ENCODE measurements around the gene ZFYVE28. TPM values are rescaled to one million over a fixed set of nuclear protein-coding genes. Genes with fewer than 3 reads are reported as not detected.

The ZFYVE28 gene
- total and polyA plus RNA-seq, 7 donors: 1.7 to 7.7 (median 3.4) TPM

GRCh38 chr4:2408401-2408958, 10.0 kb downstream of the ZFYVE28 start:
- H3K4me3 ChIP-seq: no peak overlapping the region
- DNase-seq (no peak), ATAC-seq (no peak)
- WGBS, 3 donors: 81 to 82% (median 82%) methylated on average over 15 of the region's 15 CpGs
- no peaks in the 10 kb centered on the region for H3K36me3 ChIP-seq (ENCODE audit: insufficient read depth in 1 of 2, low read depth in 1 of 2)
- no peaks in the 10 kb centered on the region for H3K27me3 ChIP-seq (ENCODE audit: insufficient read depth in 3 of 3, low read length in 2 of 3)
- H3K9me3 ChIP-seq: no peaks in the 10 kb centered on the region
- no peak overlapping the region for H3K27ac ChIP-seq
- intact Hi-C loops (cut with DNase I): no loop called here
- TF ChIP-seq, protein P1, sequence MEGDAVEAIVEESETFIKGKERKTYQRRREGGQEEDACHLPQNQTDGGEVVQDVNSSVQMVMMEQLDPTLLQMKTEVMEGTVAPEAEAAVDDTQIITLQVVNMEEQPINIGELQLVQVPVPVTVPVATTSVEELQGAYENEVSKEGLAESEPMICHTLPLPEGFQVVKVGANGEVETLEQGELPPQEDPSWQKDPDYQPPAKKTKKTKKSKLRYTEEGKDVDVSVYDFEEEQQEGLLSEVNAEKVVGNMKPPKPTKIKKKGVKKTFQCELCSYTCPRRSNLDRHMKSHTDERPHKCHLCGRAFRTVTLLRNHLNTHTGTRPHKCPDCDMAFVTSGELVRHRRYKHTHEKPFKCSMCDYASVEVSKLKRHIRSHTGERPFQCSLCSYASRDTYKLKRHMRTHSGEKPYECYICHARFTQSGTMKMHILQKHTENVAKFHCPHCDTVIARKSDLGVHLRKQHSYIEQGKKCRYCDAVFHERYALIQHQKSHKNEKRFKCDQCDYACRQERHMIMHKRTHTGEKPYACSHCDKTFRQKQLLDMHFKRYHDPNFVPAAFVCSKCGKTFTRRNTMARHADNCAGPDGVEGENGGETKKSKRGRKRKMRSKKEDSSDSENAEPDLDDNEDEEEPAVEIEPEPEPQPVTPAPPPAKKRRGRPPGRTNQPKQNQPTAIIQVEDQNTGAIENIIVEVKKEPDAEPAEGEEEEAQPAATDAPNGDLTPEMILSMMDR (IDR thresholded peaks at IDR 0.05): no peak
- peaks cover 13% of the 10 kb centered on the region for H3K4me1 ChIP-seq

DNA sequence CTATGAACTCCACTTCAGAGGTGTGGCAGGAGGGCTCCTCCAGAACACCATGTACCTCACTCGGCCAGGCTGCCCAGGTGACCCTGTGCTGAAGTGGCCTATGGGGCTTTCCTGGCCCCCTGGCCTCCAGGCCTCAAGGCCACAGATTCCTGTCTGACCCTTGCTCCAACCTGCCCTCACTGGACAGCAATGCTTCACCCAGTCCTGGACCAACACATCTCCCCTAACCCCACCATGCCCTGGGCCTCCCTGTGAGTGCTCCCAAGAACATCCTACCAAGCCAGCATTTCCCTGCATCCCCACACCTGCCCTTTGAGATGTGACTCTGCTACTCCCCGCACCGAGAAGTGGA, 10.5 kb downstream of the ZFYVE28 start:
- WGBS, 3 donors: 87 to 100% (median 94%) methylated on average over 3 of the region's 3 CpGs
- TF ChIP-seq, protein P1 (IDR thresholded peaks at IDR 0.05): no peak
- Histone ChIP-seq H3K4me3 (no peak overlapping the region), H3K27ac (no peak overlapping the region), H3K36me3 (ENCODE audit: insufficient read depth in 1 of 2, low read depth in 1 of 2) (no peaks in the 10 kb centered on the region), H3K4me1 (peaks cover 14% of the 10 kb centered on the region), H3K9me3 (no peaks in the 10 kb centered on the region), H3K27me3 (ENCODE audit: insufficient read depth in 3 of 3, low read length in 2 of 3) (no peaks in the 10 kb centered on the region)
- ATAC-seq: no peak
- intact Hi-C loops (cut with DNase I): no loop called here
- no peak for DNase-seq

DNA sequence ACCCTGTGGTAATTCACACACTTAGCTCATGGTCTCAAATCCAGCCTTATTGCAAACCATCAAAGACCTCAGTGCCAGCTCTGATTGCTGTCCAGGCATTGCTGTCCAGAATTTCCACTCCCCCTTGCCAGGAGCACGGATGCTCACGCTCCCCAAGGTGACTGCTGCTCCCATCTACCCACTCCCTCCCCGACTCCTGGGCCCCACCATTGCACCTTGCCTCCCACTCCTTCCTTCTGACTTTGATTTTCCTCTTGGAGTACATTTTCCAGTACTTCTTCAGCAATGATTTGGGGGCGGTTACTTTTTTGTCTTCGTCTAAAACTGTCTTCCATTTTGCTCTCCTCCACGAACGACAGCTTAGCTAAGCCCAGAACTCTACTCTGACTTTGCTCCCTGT, 11.5 kb downstream of the ZFYVE28 start:
- DNase-seq (no peak), ATAC-seq (no peak)
- H3K27ac ChIP-seq: no peak overlapping the region
- H3K27me3 ChIP-seq (ENCODE audit: insufficient read depth in 3 of 3, low read length in 2 of 3): no peaks in the 10 kb centered on the region
- TF ChIP-seq, protein P1 (IDR thresholded peaks at IDR 0.05): no peak
- no peaks in the 10 kb centered on the region for H3K36me3 ChIP-seq (ENCODE audit: insufficient read depth in 1 of 2, low read depth in 1 of 2)
- H3K9me3 ChIP-seq: no peaks in the 10 kb centered on the region
- intact Hi-C loops (cut with DNase I): no loop called here
- no peak overlapping the region for H3K4me3 ChIP-seq
- peaks cover 15% of the 10 kb centered on the region for H3K4me1 ChIP-seq
- 41 to 48% (median 44%) methylated on average over 7 of the region's 7 CpGs for WGBS, 3 donors

GRCh38 chr4:2406406-2406805, 12.0 kb downstream of the ZFYVE28 start:
- no peak overlapping the region for H3K4me3 ChIP-seq
- TF ChIP-seq, protein P1 (IDR thresholded peaks at IDR 0.05): no peak
- H3K27me3 ChIP-seq (ENCODE audit: insufficient read depth in 3 of 3, low read length in 2 of 3): no peaks in the 10 kb centered on the region
- no peak overlapping the region for H3K27ac ChIP-seq
- 77 to 82% (median 77%) methylated on average over 10 of the region's 10 CpGs for WGBS, 3 donors
- intact Hi-C loops (cut with DNase I): no loop called here
- H3K4me1 ChIP-seq: peaks cover 20% of the 10 kb centered on the region
- DNase-seq (no peak), ATAC-seq (no peak)
- H3K9me3 ChIP-seq: no peaks in the 10 kb centered on the region
- no peaks in the 10 kb centered on the region for H3K36me3 ChIP-seq (ENCODE audit: insufficient read depth in 1 of 2, low read depth in 1 of 2)

- no peaks in the 10 kb centered on the region for H3K36me3 ChIP-seq (ENCODE audit: insufficient read depth in 1 of 2, low read depth in 1 of 2)
- H3K27ac ChIP-seq: peak overlapping the region; percentile 71
- H3K4me1 ChIP-seq: peaks cover 24% of the 10 kb centered on the region
- 31 to 45% (median 39%) methylated on average over 6 to 7 of the region's 7 CpGs for WGBS, 3 donors
- intact Hi-C loops (cut with DNase I): loop anchor here in 1 of 2 donors (5.0 kb wide), 2 partner anchors 41 to 136 kb away; no protein-coding TSS in a partner anchor
- no peaks in the 10 kb centered on the region for H3K9me3 ChIP-seq
- ATAC-seq (peak in 3 of 4 donors; percentile 31 to 62 (median 33)), DNase-seq (peak in 1 of 2 donors; percentile 44)
- peak overlapping the region; percentile 54 for H3K4me3 ChIP-seq
- TF ChIP-seq, protein P1 (IDR thresholded peaks at IDR 0.05): no peak
- H3K27me3 ChIP-seq (ENCODE audit: insufficient read depth in 3 of 3, low read length in 2 of 3): no peaks in the 10 kb centered on the region
Measured at GRCh38 chr4:2402941-2403340, 15.5 kb downstream of the ZFYVE28 start.

Measured in psoas muscle (tissue), 8 donors.